Fibroblast of lung (primary cell): ENCODE results near the gene CYP24A1. TPM values are rescaled to one million over a fixed set of nuclear protein-coding genes. Genes with fewer than 3 reads are reported as not detected.

Experiments
- DNase-seq, 2 donors: peaks; one replicate each; pipeline versions ENCODE4 v3.0.0 to v3.0.0-alpha.2; 2010; ENCODE audit warnings: low read depth in 2 of 2
- H2AFZ ChIP-seq: 2 replicates; pipeline ENCODE4 v1.5.1; 2012; ENCODE audit warnings: low read length, control low read depth, inconsistent platforms
- H3K27ac ChIP-seq: 2 replicates; pipeline ENCODE4 v1.5.1; 2011; ENCODE audit warnings: low read length, control low read depth; ENCODE audit not compliant: insufficient read depth
- H3K27me3 ChIP-seq: 2 replicates; pipeline ENCODE4 v1.5.1; 2011; ENCODE audit warnings: mild to moderate bottlenecking, low read length; ENCODE audit not compliant: control insufficient read depth, insufficient read depth
- H3K36me3 ChIP-seq: 2 replicates; pipeline ENCODE4 v1.5.1; 2011; ENCODE audit warnings: low read length; ENCODE audit not compliant: control insufficient read depth, insufficient read depth
- H3K4me1 ChIP-seq: 2 replicates; pipeline ENCODE4 v1.5.1; 2011; ENCODE audit warnings: low read length; ENCODE audit not compliant: control insufficient read depth, insufficient read depth; ENCODE audit errors: extremely low read depth
- H3K4me2 ChIP-seq: 2 replicates; pipeline ENCODE4 v1.5.1; 2011; ENCODE audit warnings: low read length, control low read depth; ENCODE audit not compliant: insufficient read depth; ENCODE audit errors: extremely low read depth
- H3K4me3 ChIP-seq, 4 experiments: fragments of 200-600 bp in 1 of 4; sonication (generic) in 1 of 4; replicated peaks in 1 of 4; 2 replicates each; pipeline ENCODE4 v1.5.1; 2011 to 2016; ENCODE audit warnings: low read length in 4 of 4, low read depth in 3 of 4, mild to moderate bottlenecking in 3 of 4, control low read depth in 2 of 4, inconsistent platforms in 1 of 4, mixed read lengths in 1 of 4; ENCODE audit not compliant: insufficient read depth in 1 of 4; ENCODE audit errors: control extremely low read depth in 1 of 4
- H3K79me2 ChIP-seq: 2 replicates; pipeline ENCODE4 v1.5.1; 2012; ENCODE audit warnings: mild to moderate bottlenecking, low read length, inconsistent platforms; ENCODE audit not compliant: control insufficient read depth, insufficient read depth
- H3K9ac ChIP-seq: 2 replicates; pipeline ENCODE4 v1.5.1; 2011; ENCODE audit warnings: mild to moderate bottlenecking, low read length, control low read depth; ENCODE audit not compliant: insufficient read depth
- H3K9me3 ChIP-seq: 2 replicates; pipeline ENCODE4 v1.5.1; 2012; ENCODE audit warnings: low read depth, low read length; ENCODE audit not compliant: control insufficient read depth, insufficient read depth
- H4K20me1 ChIP-seq: 2 replicates; pipeline ENCODE4 v1.5.1; 2011; ENCODE audit warnings: low read length; ENCODE audit not compliant: control insufficient read depth, insufficient read depth; ENCODE audit errors: extremely low read depth
- EZH2 ChIP-seq: IDR thresholded peaks from 2 replicates; pipeline ENCODE4 v1.5.1; 2012; ENCODE audit warnings: low read length, control low read depth, mild to moderate bottlenecking; ENCODE audit errors: missing control alignments
- polyA plus RNA-seq, 2 donors: library from polyadenylated mRNA; depleted of rRNA in 1 of 2; stranded (reverse) in 1 of 2; unstranded in 1 of 2; fragments of >200 nt; gene quantifications; 2 replicates each; pipeline ENCODE4 v1.2.1, GENCODE V29; 2011 to 2012; ENCODE audit warnings: missing spikeins in 1 of 2
- total RNA-seq: library from RNA; depleted of rRNA; stranded (reverse); fragments of >200 nt; gene quantifications from 2 replicates; pipeline ENCODE4 v1.2.1, GENCODE V29; 2014
- TF ChIP-seq, protein P1 (sequence below), 2 donors: IDR thresholded peaks in 1 of 2; conservative IDR thresholded peaks in 1 of 2; 1 replicate in 1 of 2; 2 replicates in 1 of 2; pipeline ENCODE4 v1.5.1; 2011 to 2012; ENCODE audit warnings: low read length in 2 of 2, control low read depth in 1 of 2, inconsistent platforms in 1 of 2, low read depth in 1 of 2, mild to moderate bottlenecking in 1 of 2

The CYP24A1 gene
- total and polyA plus RNA-seq, 2 donors (not counting 1 experiment from before 2014, with no cell fraction given) = not detected

DNA sequence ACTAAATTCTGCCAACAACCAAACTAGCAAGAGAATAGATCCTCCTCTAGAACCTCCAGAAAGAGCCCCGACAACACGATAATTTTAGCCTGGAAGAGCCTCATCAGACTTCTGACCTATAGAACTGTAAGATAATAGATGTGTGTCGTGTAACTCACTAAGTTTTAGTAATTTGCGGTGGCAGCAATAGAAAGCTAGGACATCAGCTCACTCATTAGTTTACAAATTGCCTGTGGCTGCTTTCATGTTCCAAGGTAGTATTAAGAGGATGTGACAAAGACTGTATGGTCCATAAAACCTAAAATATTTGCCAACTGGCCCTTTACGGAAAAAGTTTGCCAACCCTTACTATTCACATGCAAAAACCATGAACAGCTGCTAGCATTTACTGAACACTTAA is 17.3 kb downstream of the CYP24A1 start:
- Histone ChIP-seq H4K20me1 (no peaks in the 10 kb centered on the region), H2AFZ (no peak overlapping the region), H3K27ac (no peak overlapping the region), H3K4me3 (no peak overlapping the region), H3K79me2 (no peaks in the 10 kb centered on the region), H3K36me3 (no peaks in the 10 kb centered on the region), H3K9me3 (no peaks in the 10 kb centered on the region), H3K9ac (no peak overlapping the region), H3K4me1 (no peaks in the 10 kb centered on the region), H3K4me2 (no peak overlapping the region), H3K27me3 (peaks cover 7% of the 10 kb centered on the region)
- no peak for DNase-seq
- TF ChIP-seq, protein P1, sequence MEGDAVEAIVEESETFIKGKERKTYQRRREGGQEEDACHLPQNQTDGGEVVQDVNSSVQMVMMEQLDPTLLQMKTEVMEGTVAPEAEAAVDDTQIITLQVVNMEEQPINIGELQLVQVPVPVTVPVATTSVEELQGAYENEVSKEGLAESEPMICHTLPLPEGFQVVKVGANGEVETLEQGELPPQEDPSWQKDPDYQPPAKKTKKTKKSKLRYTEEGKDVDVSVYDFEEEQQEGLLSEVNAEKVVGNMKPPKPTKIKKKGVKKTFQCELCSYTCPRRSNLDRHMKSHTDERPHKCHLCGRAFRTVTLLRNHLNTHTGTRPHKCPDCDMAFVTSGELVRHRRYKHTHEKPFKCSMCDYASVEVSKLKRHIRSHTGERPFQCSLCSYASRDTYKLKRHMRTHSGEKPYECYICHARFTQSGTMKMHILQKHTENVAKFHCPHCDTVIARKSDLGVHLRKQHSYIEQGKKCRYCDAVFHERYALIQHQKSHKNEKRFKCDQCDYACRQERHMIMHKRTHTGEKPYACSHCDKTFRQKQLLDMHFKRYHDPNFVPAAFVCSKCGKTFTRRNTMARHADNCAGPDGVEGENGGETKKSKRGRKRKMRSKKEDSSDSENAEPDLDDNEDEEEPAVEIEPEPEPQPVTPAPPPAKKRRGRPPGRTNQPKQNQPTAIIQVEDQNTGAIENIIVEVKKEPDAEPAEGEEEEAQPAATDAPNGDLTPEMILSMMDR (conservative IDR thresholded peaks at IDR 0.05 in 1 of 2, IDR thresholded peaks at IDR 0.05 in 1 of 2; ENCODE audit: low read depth in 1 of 2, low read length in 2 of 2) = no peak
- no peak for TF ChIP-seq EZH2

GRCh38 chr20:54155736-54156317 is 18.0 kb downstream of the CYP24A1 start:
- no peak for DNase-seq
- TF ChIP-seq EZH2 = no peak
- TF ChIP-seq, protein P1 (conservative IDR thresholded peaks at IDR 0.05 in 1 of 2, IDR thresholded peaks at IDR 0.05 in 1 of 2; ENCODE audit: low read depth in 1 of 2, low read length in 2 of 2) = no peak
- Histone ChIP-seq H3K36me3 (no peaks in the 10 kb centered on the region), H3K9ac (no peak overlapping the region), H3K79me2 (no peaks in the 10 kb centered on the region), H3K9me3 (no peaks in the 10 kb centered on the region), H3K27ac (no peak overlapping the region), H2AFZ (no peak overlapping the region), H3K4me2 (no peak overlapping the region), H3K4me1 (no peaks in the 10 kb centered on the region), H4K20me1 (no peaks in the 10 kb centered on the region), H3K27me3 (peaks cover 5% of the 10 kb centered on the region), H3K4me3 (no peak overlapping the region)

DNA sequence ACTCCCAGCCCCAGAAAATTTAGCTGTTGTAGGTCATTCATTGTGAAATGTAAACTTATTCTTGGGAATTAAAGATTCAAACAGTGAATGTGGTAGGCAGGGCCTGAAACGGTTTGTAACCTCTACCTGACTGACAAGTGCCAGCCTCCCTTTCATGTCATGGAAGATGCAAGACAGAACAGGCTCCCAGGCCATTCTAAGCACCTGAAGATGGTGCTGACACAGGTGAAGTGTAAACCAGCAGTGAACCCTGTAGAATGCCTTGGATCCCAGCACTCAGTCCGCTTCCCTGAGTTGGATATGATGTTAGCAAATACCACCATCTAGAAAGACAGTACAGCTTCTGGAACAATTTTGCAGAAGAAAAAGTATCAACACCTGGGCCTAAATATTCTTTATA is 19.3 kb downstream of the CYP24A1 start:
- Histone ChIP-seq H3K36me3 (no peaks in the 10 kb centered on the region), H3K79me2 (no peaks in the 10 kb centered on the region), H4K20me1 (no peaks in the 10 kb centered on the region), H3K9me3 (no peaks in the 10 kb centered on the region), H3K4me3 (no peak overlapping the region), H3K27ac (no peak overlapping the region), H3K9ac (no peak overlapping the region), H2AFZ (no peak overlapping the region), H3K4me2 (no peak overlapping the region), H3K4me1 (no peaks in the 10 kb centered on the region), H3K27me3 (peaks cover 4% of the 10 kb centered on the region)
- DNase-seq = no peak
- TF ChIP-seq, protein P1 (conservative IDR thresholded peaks at IDR 0.05 in 1 of 2, IDR thresholded peaks at IDR 0.05 in 1 of 2; ENCODE audit: low read depth in 1 of 2, low read length in 2 of 2) = no peak
- TF ChIP-seq EZH2 = no peak
